ENCODE measurements around the gene SGSH. TPM values are rescaled to one million over a fixed set of nuclear protein-coding genes. Genes with fewer than 3 reads are reported as not detected.
A peak's percentile ranks its signal among the peaks of the same experiment; 100 is the strongest.

SGSH gene
- total RNA-seq, 1 donor, result 15.9 TPM

DNA sequence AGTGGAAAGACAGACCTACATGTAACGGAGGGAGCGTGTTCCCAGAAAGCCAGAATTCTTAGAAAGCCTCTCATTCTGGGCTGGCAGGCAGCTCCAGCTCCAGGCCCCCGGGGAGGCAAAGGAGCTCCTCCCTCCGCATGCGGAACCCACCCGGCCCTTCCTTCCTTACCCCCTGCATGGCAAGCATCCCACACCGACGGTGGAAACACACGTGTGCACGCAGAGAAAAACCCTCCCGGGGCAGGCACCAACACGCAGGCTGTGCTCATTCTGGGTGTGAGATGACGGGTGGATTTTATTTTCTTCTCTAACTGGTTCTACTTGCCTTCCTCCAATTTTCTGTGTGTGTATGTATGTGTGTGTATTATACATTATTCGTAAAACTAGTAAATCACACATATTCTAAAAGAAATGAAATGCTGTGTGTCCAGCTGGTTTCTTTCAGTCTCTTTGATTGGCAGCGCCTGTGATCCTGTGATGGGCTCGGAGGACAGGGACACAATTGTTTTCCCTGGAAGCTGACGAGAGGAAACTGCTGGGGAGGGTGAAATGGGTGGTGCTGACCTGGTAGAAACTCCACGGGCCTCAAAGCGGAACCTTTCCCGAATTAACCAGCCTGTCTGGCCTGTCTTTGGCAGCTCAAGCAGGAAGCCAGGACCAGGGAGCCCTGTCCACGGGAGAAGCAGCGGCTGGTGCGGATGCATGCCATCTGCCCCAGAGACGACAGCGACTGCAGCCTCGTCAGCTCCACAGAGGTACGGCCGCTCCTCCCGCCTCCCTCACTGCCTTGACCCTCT, 28.1 kb downstream of the SGSH start:
- Histone ChIP-seq H2AFZ (ENCODE audit: low read length) (peak overlapping the region; percentile 63), H3K9me3 (ENCODE audit: low read depth, low read length) (no peaks in the 10 kb centered on the region), H3K4me3 (ENCODE audit: insufficient read depth, low read length) (peak overlapping the region; percentile 20), H3K27me3 (ENCODE audit: insufficient read depth, low read length) (peaks cover 16% of the 10 kb centered on the region), H3K4me1 (ENCODE audit: insufficient read depth, low read length) (peaks cover 2% of the 10 kb centered on the region), H4K20me1 (ENCODE audit: insufficient read depth, low read length) (no peaks in the 10 kb centered on the region), H3K27ac (ENCODE audit: low read depth, low read length) (no peak overlapping the region), H3K36me3 (ENCODE audit: insufficient read depth, low read length) (no peaks in the 10 kb centered on the region), H3K79me2 (ENCODE audit: insufficient read depth, low read length) (no peaks in the 10 kb centered on the region), H3K4me2 (ENCODE audit: insufficient read depth, low read length) (peak overlapping the region; percentile 63)
- no peak for DNase-seq (ENCODE audit: insufficient read length, low spot score, missing footprints)
- TF ChIP-seq CTCF (IDR thresholded peaks at IDR 0.05; ENCODE audit: extremely low read depth, low read depth, low read length), result no peak

DNA sequence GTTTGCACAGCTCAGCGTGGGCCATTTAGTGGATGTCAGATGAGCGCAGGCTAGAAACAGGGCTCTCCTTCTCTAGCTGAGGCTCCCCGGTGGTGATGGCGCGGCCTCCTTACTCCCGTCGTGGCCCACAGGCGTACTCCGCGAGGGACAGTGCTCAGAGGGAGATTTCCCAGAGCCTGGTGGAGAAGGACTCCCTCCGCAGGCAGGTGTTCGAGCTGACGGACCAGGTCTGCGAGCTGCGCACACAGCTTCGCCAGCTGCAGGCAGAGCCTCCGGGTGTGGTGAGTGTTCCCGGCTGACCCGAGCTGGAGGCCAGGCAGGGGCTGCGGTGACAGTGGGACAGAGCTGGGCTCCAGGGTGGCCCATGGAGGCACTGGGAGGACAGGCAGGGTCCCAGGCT, 28.9 kb downstream of the SGSH start:
- H3K27me3 ChIP-seq (ENCODE audit: insufficient read depth, low read length), result peaks cover 16% of the 10 kb centered on the region
- H3K4me2 ChIP-seq (ENCODE audit: insufficient read depth, low read length), result no peak overlapping the region
- H3K79me2 ChIP-seq (ENCODE audit: insufficient read depth, low read length), result no peaks in the 10 kb centered on the region
- H2AFZ ChIP-seq (ENCODE audit: low read length), result no peak overlapping the region
- no peaks in the 10 kb centered on the region for H3K9me3 ChIP-seq (ENCODE audit: low read depth, low read length)
- H3K4me3 ChIP-seq (ENCODE audit: insufficient read depth, low read length), result no peak overlapping the region
- H3K27ac ChIP-seq (ENCODE audit: low read depth, low read length), result no peak overlapping the region
- H3K36me3 ChIP-seq (ENCODE audit: insufficient read depth, low read length), result no peaks in the 10 kb centered on the region
- peaks cover 2% of the 10 kb centered on the region for H3K4me1 ChIP-seq (ENCODE audit: insufficient read depth, low read length)
- no peak for DNase-seq (ENCODE audit: insufficient read length, low spot score, missing footprints)
- no peaks in the 10 kb centered on the region for H4K20me1 ChIP-seq (ENCODE audit: insufficient read depth, low read length)
- no peak for TF ChIP-seq CTCF (IDR thresholded peaks at IDR 0.05; ENCODE audit: extremely low read depth, low read depth, low read length)

DNA sequence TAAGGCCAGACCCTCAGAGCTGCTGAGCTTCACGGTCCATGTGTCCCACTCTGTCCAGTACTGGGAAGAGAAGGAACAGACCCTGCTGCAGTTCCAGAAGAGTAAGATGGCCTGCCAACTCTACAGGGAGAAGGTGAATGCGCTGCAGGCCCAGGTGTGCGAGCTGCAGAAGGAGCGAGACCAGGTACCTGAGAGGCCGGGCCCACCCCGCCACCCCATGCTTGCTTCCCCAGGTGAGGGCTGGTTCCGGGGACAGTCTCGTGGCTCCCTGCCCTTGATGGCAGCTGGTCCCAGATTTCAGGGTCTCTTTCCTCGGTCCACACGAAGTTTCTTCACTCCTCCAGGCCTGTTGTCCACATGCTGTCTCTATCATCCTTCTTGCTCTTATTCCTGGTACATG, 29.4 kb downstream of the SGSH start:
- Histone ChIP-seq H3K4me3 (ENCODE audit: insufficient read depth, low read length) (no peak overlapping the region), H3K79me2 (ENCODE audit: insufficient read depth, low read length) (no peaks in the 10 kb centered on the region), H2AFZ (ENCODE audit: low read length) (no peak overlapping the region), H3K9me3 (ENCODE audit: low read depth, low read length) (no peaks in the 10 kb centered on the region), H3K36me3 (ENCODE audit: insufficient read depth, low read length) (no peaks in the 10 kb centered on the region), H3K27me3 (ENCODE audit: insufficient read depth, low read length) (peaks cover 19% of the 10 kb centered on the region), H3K4me1 (ENCODE audit: insufficient read depth, low read length) (peaks cover 2% of the 10 kb centered on the region), H3K4me2 (ENCODE audit: insufficient read depth, low read length) (no peak overlapping the region), H4K20me1 (ENCODE audit: insufficient read depth, low read length) (no peaks in the 10 kb centered on the region), H3K27ac (ENCODE audit: low read depth, low read length) (no peak overlapping the region)
- no peak for TF ChIP-seq CTCF (IDR thresholded peaks at IDR 0.05; ENCODE audit: extremely low read depth, low read depth, low read length)
- DNase-seq (ENCODE audit: insufficient read length, low spot score, missing footprints), result no peak

DNA sequence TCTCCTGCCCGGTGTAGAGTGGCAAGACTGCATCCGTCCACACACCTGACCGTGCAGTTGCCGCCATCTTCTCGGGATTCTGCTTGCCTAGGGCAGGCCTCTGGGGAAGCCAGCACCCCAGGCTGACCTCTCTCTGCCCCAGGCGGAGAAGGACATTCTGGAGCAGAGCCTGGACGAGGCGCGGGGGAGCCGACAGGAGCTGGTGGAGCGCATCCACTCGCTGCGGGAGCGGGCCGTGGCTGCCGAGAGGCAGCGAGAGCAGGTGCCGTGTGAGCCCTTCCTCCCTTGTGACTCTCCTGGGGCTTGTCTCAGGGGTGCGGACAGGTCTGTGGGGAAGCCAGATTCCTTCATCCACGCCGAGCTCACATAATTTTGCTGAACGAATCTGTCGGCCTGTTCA, 30.5 kb downstream of the SGSH start:
- H3K79me2 ChIP-seq (ENCODE audit: insufficient read depth, low read length), result no peaks in the 10 kb centered on the region
- peaks cover 19% of the 10 kb centered on the region for H3K27me3 ChIP-seq (ENCODE audit: insufficient read depth, low read length)
- H3K4me2 ChIP-seq (ENCODE audit: insufficient read depth, low read length), result no peak overlapping the region
- no peak for DNase-seq (ENCODE audit: insufficient read length, low spot score, missing footprints)
- no peak overlapping the region for H3K4me3 ChIP-seq (ENCODE audit: insufficient read depth, low read length)
- H3K4me1 ChIP-seq (ENCODE audit: insufficient read depth, low read length), result peaks cover 2% of the 10 kb centered on the region
- no peaks in the 10 kb centered on the region for H3K36me3 ChIP-seq (ENCODE audit: insufficient read depth, low read length)
- H3K9me3 ChIP-seq (ENCODE audit: low read depth, low read length), result no peaks in the 10 kb centered on the region
- no peak overlapping the region for H3K27ac ChIP-seq (ENCODE audit: low read depth, low read length)
- no peaks in the 10 kb centered on the region for H4K20me1 ChIP-seq (ENCODE audit: insufficient read depth, low read length)
- no peak overlapping the region for H2AFZ ChIP-seq (ENCODE audit: low read length)
- TF ChIP-seq CTCF (IDR thresholded peaks at IDR 0.05; ENCODE audit: extremely low read depth, low read depth, low read length), result no peak

Measured in osteoblast (primary cell).